DOHH2 (cell line): Measurements from ENCODE around the gene SSH2.

Experiments
- H3F3A ChIP-seq: fragments of 200-600 bp; sonication (generic), shearing (Covaris generic); 2 replicates; pipeline ENCODE4 v1.6.0; 2016; ENCODE audit warnings: antibody characterized with exemption, mild to moderate bottlenecking; ENCODE audit not compliant: control insufficient read depth, insufficient read depth
- H3K27ac ChIP-seq: fragments of 200-600 bp; sonication (generic); 2 replicates; pipeline ENCODE4 v1.5.1; 2014; ENCODE audit warnings: low read depth, mild to moderate bottlenecking, low read length, moderate library complexity
- H3K27me3 ChIP-seq: fragments of 200-600 bp; sonication (generic); 2 replicates; pipeline ENCODE4 v1.6.1; 2014; ENCODE audit warnings: mild to moderate bottlenecking, low read length, mixed read lengths; ENCODE audit not compliant: control insufficient read depth
- H3K36me3 ChIP-seq: fragments of 200-600 bp; sonication (generic); 2 replicates; pipeline ENCODE4 v1.6.1; 2014; ENCODE audit warnings: mild to moderate bottlenecking, low read length, moderate library complexity, mixed read lengths; ENCODE audit not compliant: control insufficient read depth
- H3K4me1 ChIP-seq: fragments of 200-600 bp; sonication (generic); 2 replicates; pipeline ENCODE4 v1.6.1; 2014; ENCODE audit warnings: mild to moderate bottlenecking, low read length, mixed read lengths; ENCODE audit not compliant: control insufficient read depth
- H3K4me2 ChIP-seq: fragments of 200-600 bp; sonication (generic); 2 replicates; pipeline ENCODE4 v1.6.0; 2014; ENCODE audit warnings: mild to moderate bottlenecking, low read length, moderate library complexity
- H3K4me3 ChIP-seq: fragments of 200-600 bp; sonication (generic); 2 replicates; pipeline ENCODE4 v1.5.1; 2014; ENCODE audit warnings: mild to moderate bottlenecking, low read length, mixed read lengths
- H3K79me2 ChIP-seq: fragments of 200-600 bp; sonication (generic); 2 replicates; pipeline ENCODE4 v1.6.1; 2014; ENCODE audit warnings: mild to moderate bottlenecking, low read length, mixed read lengths; ENCODE audit not compliant: control insufficient read depth
- H3K9me2 ChIP-seq: fragments of 200-600 bp; sonication (generic); replicated peaks from 2 replicates; pipeline ENCODE4 v1.6.1; 2014; ENCODE audit warnings: mild to moderate bottlenecking, low read length, mixed read lengths; ENCODE audit not compliant: control insufficient read depth
- H3K9me3 ChIP-seq: fragments of 200-600 bp; sonication (generic); 2 replicates; pipeline ENCODE4 v1.6.1; 2014; ENCODE audit warnings: antibody characterized with exemption, low read length, mixed read lengths; ENCODE audit not compliant: control insufficient read depth, insufficient read depth
- H4K20me1 ChIP-seq: fragments of 200-600 bp; sonication (generic); 2 replicates; pipeline ENCODE4 v1.6.0; 2014; ENCODE audit warnings: low read depth, mild to moderate bottlenecking, antibody characterized with exemption, low read length, moderate library complexity; ENCODE audit not compliant: control insufficient read depth, insufficient read depth
- EZH2phosphoT487 ChIP-seq: fragments of 200-600 bp; sonication (generic); IDR thresholded peaks from 2 replicates; pipeline ENCODE4 v1.6.1; 2017; ENCODE audit warnings: borderline replicate concordance, mild to moderate bottlenecking, antibody characterized with exemption, low read length, moderate library complexity, mixed read lengths
- TF ChIP-seq, protein P1 (sequence below): fragments of 200-600 bp; sonication (generic); IDR thresholded peaks from one replicate; pipeline ENCODE4 v1.5.1; 2014; ENCODE audit warnings: antibody characterized with exemption, mild to moderate bottlenecking, low read depth, low read length; ENCODE audit not compliant: poor library complexity, severe bottlenecking

SSH2 gene

DNA sequence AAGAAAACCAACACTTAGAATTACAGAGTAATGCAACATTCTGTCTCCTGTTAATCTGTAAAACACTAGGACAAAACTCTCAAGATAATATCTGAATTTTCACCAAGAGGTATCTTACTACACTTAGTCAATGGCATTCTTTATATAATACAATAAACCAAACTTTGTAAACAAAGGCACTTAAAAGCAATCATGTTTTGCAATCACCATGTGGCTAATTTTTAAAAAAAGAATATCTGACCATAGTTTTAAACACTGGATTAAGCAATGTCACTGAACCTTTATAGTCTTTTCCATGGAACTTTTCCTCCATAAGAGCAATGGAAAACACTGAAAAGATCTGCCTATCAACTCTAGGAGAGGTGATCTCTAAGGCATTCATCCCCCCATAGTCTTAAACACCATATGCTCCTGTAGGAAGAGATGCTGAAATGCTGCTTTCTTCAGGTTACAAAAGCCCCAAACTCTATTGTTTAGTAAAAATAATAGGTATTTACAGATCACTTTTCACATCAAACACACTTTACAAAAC, 163.2 kb downstream of the SSH2 start:
- no peaks in the 10 kb centered on the region for H3K36me3 ChIP-seq
- H3K4me3 ChIP-seq: no peak overlapping the region
- TF ChIP-seq, protein P1, sequence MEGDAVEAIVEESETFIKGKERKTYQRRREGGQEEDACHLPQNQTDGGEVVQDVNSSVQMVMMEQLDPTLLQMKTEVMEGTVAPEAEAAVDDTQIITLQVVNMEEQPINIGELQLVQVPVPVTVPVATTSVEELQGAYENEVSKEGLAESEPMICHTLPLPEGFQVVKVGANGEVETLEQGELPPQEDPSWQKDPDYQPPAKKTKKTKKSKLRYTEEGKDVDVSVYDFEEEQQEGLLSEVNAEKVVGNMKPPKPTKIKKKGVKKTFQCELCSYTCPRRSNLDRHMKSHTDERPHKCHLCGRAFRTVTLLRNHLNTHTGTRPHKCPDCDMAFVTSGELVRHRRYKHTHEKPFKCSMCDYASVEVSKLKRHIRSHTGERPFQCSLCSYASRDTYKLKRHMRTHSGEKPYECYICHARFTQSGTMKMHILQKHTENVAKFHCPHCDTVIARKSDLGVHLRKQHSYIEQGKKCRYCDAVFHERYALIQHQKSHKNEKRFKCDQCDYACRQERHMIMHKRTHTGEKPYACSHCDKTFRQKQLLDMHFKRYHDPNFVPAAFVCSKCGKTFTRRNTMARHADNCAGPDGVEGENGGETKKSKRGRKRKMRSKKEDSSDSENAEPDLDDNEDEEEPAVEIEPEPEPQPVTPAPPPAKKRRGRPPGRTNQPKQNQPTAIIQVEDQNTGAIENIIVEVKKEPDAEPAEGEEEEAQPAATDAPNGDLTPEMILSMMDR: no peak
- TF ChIP-seq EZH2phosphoT487: no peak

DNA sequence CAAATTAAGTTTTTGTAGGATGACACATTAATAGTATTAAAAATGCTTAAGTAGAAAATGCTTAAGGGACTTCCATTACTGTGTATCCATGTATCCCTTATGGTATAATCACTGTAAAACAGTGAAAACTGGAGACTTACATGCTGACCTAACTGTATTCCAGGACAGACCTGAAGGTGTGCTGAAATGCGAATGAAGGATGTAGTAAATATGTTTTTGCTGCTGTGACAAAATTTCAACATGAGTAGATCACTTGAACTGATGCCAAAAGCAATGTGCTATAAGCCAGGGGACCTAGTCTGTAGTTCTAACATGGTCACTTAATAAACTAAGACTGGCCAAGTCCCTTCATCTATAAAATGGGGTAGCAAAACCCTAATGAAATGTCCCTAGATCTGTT, 165.3 kb downstream of the SSH2 start:
- Histone ChIP-seq H3K9me2 (no peaks in the 10 kb centered on the region), H3K4me2 (no peak overlapping the region), H3K36me3 (peaks cover 5% of the 10 kb centered on the region; the same call in 1 of the 2 replicates), H3K4me1 (peaks cover 40% of the 10 kb centered on the region), H3K27me3 (no peaks in the 10 kb centered on the region), H3K79me2 (peaks cover 13% of the 10 kb centered on the region), H3K9me3 (no peaks in the 10 kb centered on the region), H4K20me1 (no peaks in the 10 kb centered on the region), H3F3A (peaks cover 25% of the 10 kb centered on the region), H3K27ac (no peak overlapping the region), H3K4me3 (no peak overlapping the region)
- no peak for TF ChIP-seq EZH2phosphoT487
- TF ChIP-seq, protein P1: no peak

More for the DNA sequence above, 163.2 kb downstream of the SSH2 start:
- H3K27me3 ChIP-seq: no peaks in the 10 kb centered on the region
- H3F3A ChIP-seq: peaks cover 26% of the 10 kb centered on the region
- H3K27ac ChIP-seq: no peak overlapping the region
- no peaks in the 10 kb centered on the region for H3K79me2 ChIP-seq
- H3K9me3 ChIP-seq: no peaks in the 10 kb centered on the region
- H3K4me2 ChIP-seq: no peak overlapping the region
- no peaks in the 10 kb centered on the region for H4K20me1 ChIP-seq
- no peaks in the 10 kb centered on the region for H3K9me2 ChIP-seq
- peaks cover 45% of the 10 kb centered on the region for H3K4me1 ChIP-seq

GRCh38 chr17:29764217-29764616, 165.8 kb downstream of the SSH2 start:
- H4K20me1 ChIP-seq: no peaks in the 10 kb centered on the region
- no peak for TF ChIP-seq EZH2phosphoT487
- TF ChIP-seq, protein P1: no peak

More at GRCh38 chr17:29764217-29764616, 165.8 kb downstream of the SSH2 start:
- Histone ChIP-seq H3K36me3 (peaks cover 5% of the 10 kb centered on the region; the same call in 1 of the 2 replicates), H3K9me2 (no peaks in the 10 kb centered on the region), H3K4me3 (no peak overlapping the region), H3K79me2 (peaks cover 19% of the 10 kb centered on the region), H3K27me3 (no peaks in the 10 kb centered on the region), H3K9me3 (no peaks in the 10 kb centered on the region), H3K4me1 (peaks cover 40% of the 10 kb centered on the region), H3F3A (peaks cover 25% of the 10 kb centered on the region), H3K27ac (no peak overlapping the region), H3K4me2 (no peak overlapping the region)
